ENCODE results near the gene NOX3. TPM values are rescaled to one million over a fixed set of nuclear protein-coding genes. Genes with fewer than 3 reads are reported as not detected.

Gene NOX3
- total and polyA plus RNA-seq, 3 experiments from 2014 or later = not detected

- H3K27me3 Mint-ChIP-seq = peaks cover 2 to 17% of the 10 kb centered on the region in 2 donors
- CTCF ChIA-PET = no interaction called here
These were observed 46.2 kb downstream of the NOX3 start for GRCh38 chr6:155409391-155409790.

GRCh38 chr6:155408981-155409380, 46.7 kb downstream of the NOX3 start:
- ChIA-PET POLR2A (no interaction called here), CTCF (no interaction called here)
- H3K4me1 ChIP-seq (ENCODE audit: insufficient read depth, low read length) = no peaks in the 10 kb centered on the region
- Mint-ChIP-seq H3K36me3 (peaks cover 0 to 1% (median 0%) of the 10 kb centered on the region in 3 donors), H3K27ac (no peak overlapping the region), H3K9me3 (no peaks in the 10 kb centered on the region), H3K27me3 (peaks cover 2 to 17% of the 10 kb centered on the region in 2 donors), H3K4me1 (no peaks in the 10 kb centered on the region), H3K4me3 (no peak overlapping the region)
- no peak overlapping the region for H3K27ac ChIP-seq (ENCODE audit: low read depth, low read length)
- peaks cover 4% of the 10 kb centered on the region for H3K27me3 ChIP-seq (ENCODE audit: insufficient read depth, low read length, poor library complexity, severe bottlenecking)
- no peaks in the 10 kb centered on the region for H3K9me3 ChIP-seq (ENCODE audit: low read length)
- H3K4me3 ChIP-seq (ENCODE audit: low read length) = no peak overlapping the region
- no peak for DNase-seq
- no peaks in the 10 kb centered on the region for H3K36me3 ChIP-seq (ENCODE audit: insufficient read depth, low read length)

More at GRCh38 chr6:155409391-155409790, 46.2 kb downstream of the NOX3 start:
- H3K4me1 Mint-ChIP-seq = no peaks in the 10 kb centered on the region
- no peaks in the 10 kb centered on the region for H3K9me3 Mint-ChIP-seq
- no peak for DNase-seq
- H3K4me1 ChIP-seq (ENCODE audit: insufficient read depth, low read length) = no peaks in the 10 kb centered on the region
- no peak overlapping the region for H3K27ac ChIP-seq (ENCODE audit: low read depth, low read length)
- no peak overlapping the region for H3K27ac Mint-ChIP-seq
- no peaks in the 10 kb centered on the region for H3K36me3 ChIP-seq (ENCODE audit: insufficient read depth, low read length)
- H3K4me3 ChIP-seq (ENCODE audit: low read length) = no peak overlapping the region
- peaks cover 4% of the 10 kb centered on the region for H3K27me3 ChIP-seq (ENCODE audit: insufficient read depth, low read length, poor library complexity, severe bottlenecking)
- POLR2A ChIA-PET = no interaction called here
- H3K36me3 Mint-ChIP-seq = peaks cover 0 to 1% (median 0%) of the 10 kb centered on the region in 3 donors
- H3K9me3 ChIP-seq (ENCODE audit: low read length) = no peaks in the 10 kb centered on the region
- H3K4me3 Mint-ChIP-seq = no peak overlapping the region

- POLR2A ChIA-PET = interaction anchor here (0.6 kb wide), 1 partner anchor 94 kb away, joined by 3 read pairs; the partner anchor contains the start of gene TFB1M
- H3K27me3 Mint-ChIP-seq = peaks cover 2 to 17% of the 10 kb centered on the region in 2 donors
- no peaks in the 10 kb centered on the region for H3K4me1 Mint-ChIP-seq
These were observed 47.4 kb downstream of the NOX3 start for GRCh38 chr6:155408231-155408630.

GRCh38 chr6:155406801-155407200, 48.8 kb downstream of the NOX3 start:
- H3K36me3 Mint-ChIP-seq = no peaks in the 10 kb centered on the region
- CTCF ChIA-PET = no interaction called here
- H3K4me3 ChIP-seq (ENCODE audit: low read length) = no peak overlapping the region
- no peaks in the 10 kb centered on the region for H3K9me3 ChIP-seq (ENCODE audit: low read length)
- no peak overlapping the region for H3K27ac ChIP-seq (ENCODE audit: low read depth, low read length)
- H3K27ac Mint-ChIP-seq = no peak overlapping the region
- no peaks in the 10 kb centered on the region for H3K9me3 Mint-ChIP-seq
- peaks cover 2 to 17% of the 10 kb centered on the region in 2 donors for H3K27me3 Mint-ChIP-seq
- H3K27me3 ChIP-seq (ENCODE audit: insufficient read depth, low read length, poor library complexity, severe bottlenecking) = peaks cover 4% of the 10 kb centered on the region
- no peaks in the 10 kb centered on the region for H3K4me1 ChIP-seq (ENCODE audit: insufficient read depth, low read length)
- POLR2A ChIA-PET = no interaction called here
- no peak overlapping the region for H3K4me3 Mint-ChIP-seq
- DNase-seq = no peak
- no peaks in the 10 kb centered on the region for H3K36me3 ChIP-seq (ENCODE audit: insufficient read depth, low read length)
- no peaks in the 10 kb centered on the region for H3K4me1 Mint-ChIP-seq

More at GRCh38 chr6:155408231-155408630, 47.4 kb downstream of the NOX3 start:
- no peak overlapping the region for H3K4me3 ChIP-seq (ENCODE audit: low read length)
- CTCF ChIA-PET = no interaction called here
- DNase-seq = no peak
- no peak overlapping the region for H3K27ac ChIP-seq (ENCODE audit: low read depth, low read length)
- H3K27me3 ChIP-seq (ENCODE audit: insufficient read depth, low read length, poor library complexity, severe bottlenecking) = peaks cover 4% of the 10 kb centered on the region
- no peaks in the 10 kb centered on the region for H3K36me3 ChIP-seq (ENCODE audit: insufficient read depth, low read length)
- peaks cover 0 to 1% (median 0%) of the 10 kb centered on the region in 3 donors for H3K36me3 Mint-ChIP-seq
- H3K4me1 ChIP-seq (ENCODE audit: insufficient read depth, low read length) = no peaks in the 10 kb centered on the region
- no peak overlapping the region for H3K4me3 Mint-ChIP-seq
- H3K9me3 ChIP-seq (ENCODE audit: low read length) = no peaks in the 10 kb centered on the region
- no peaks in the 10 kb centered on the region for H3K9me3 Mint-ChIP-seq
- H3K27ac Mint-ChIP-seq = no peak overlapping the region

GRCh38 chr6:155404937-155405336, 50.7 kb downstream of the NOX3 start:
- no peaks in the 10 kb centered on the region for H3K36me3 ChIP-seq (ENCODE audit: insufficient read depth, low read length)
- H3K4me3 ChIP-seq (ENCODE audit: low read length) = no peak overlapping the region
- POLR2A ChIA-PET = no interaction called here
- H3K27ac ChIP-seq (ENCODE audit: low read depth, low read length) = no peak overlapping the region
- Mint-ChIP-seq H3K4me1 (no peaks in the 10 kb centered on the region), H3K36me3 (no peaks in the 10 kb centered on the region), H3K27ac (no peak overlapping the region), H3K9me3 (no peaks in the 10 kb centered on the region), H3K27me3 (peaks cover 2 to 23% of the 10 kb centered on the region in 2 donors), H3K4me3 (no peak overlapping the region)
- peaks cover 4% of the 10 kb centered on the region for H3K27me3 ChIP-seq (ENCODE audit: insufficient read depth, low read length, poor library complexity, severe bottlenecking)
- CTCF ChIA-PET = no interaction called here
- DNase-seq = no peak
- H3K4me1 ChIP-seq (ENCODE audit: insufficient read depth, low read length) = no peaks in the 10 kb centered on the region
- H3K9me3 ChIP-seq (ENCODE audit: low read length) = no peaks in the 10 kb centered on the region

GRCh38 chr6:155402656-155403304, 52.9 kb downstream of the NOX3 start:
- no peak for DNase-seq
- peaks cover 2 to 20% of the 10 kb centered on the region in 2 donors for H3K27me3 Mint-ChIP-seq
- no peaks in the 10 kb centered on the region for H3K9me3 Mint-ChIP-seq
- CTCF ChIA-PET = no interaction called here
- H3K27ac ChIP-seq (ENCODE audit: low read depth, low read length) = no peak overlapping the region
- H3K36me3 ChIP-seq (ENCODE audit: insufficient read depth, low read length) = no peaks in the 10 kb centered on the region
- H3K27me3 ChIP-seq (ENCODE audit: insufficient read depth, low read length, poor library complexity, severe bottlenecking) = peaks cover 4% of the 10 kb centered on the region
- no peaks in the 10 kb centered on the region for H3K9me3 ChIP-seq (ENCODE audit: low read length)
- no peaks in the 10 kb centered on the region for H3K36me3 Mint-ChIP-seq
- POLR2A ChIA-PET = no interaction called here
- H3K4me1 ChIP-seq (ENCODE audit: insufficient read depth, low read length) = no peaks in the 10 kb centered on the region
- H3K27ac Mint-ChIP-seq = no peak overlapping the region
- no peak overlapping the region for H3K4me3 Mint-ChIP-seq
- no peak overlapping the region for H3K4me3 ChIP-seq (ENCODE audit: low read length)
- no peaks in the 10 kb centered on the region for H3K4me1 Mint-ChIP-seq

GRCh38 chr6:155400654-155400965, 55.0 kb downstream of the NOX3 start:
- DNase-seq = no peak

GRCh38 chr6:155399745-155400653, 55.6 kb downstream of the NOX3 start:
- no peak for DNase-seq
- Mint-ChIP-seq H3K27me3 (peaks cover under 1 to 9% of the 10 kb centered on the region in 2 donors), H3K4me1 (no peaks in the 10 kb centered on the region), H3K27ac (no peak overlapping the region), H3K9me3 (no peaks in the 10 kb centered on the region), H3K4me3 (no peak overlapping the region), H3K36me3 (no peaks in the 10 kb centered on the region)
- Histone ChIP-seq H3K36me3 (ENCODE audit: insufficient read depth, low read length) (no peaks in the 10 kb centered on the region), H3K27ac (ENCODE audit: low read depth, low read length) (no peak overlapping the region), H3K4me1 (ENCODE audit: insufficient read depth, low read length) (no peaks in the 10 kb centered on the region), H3K27me3 (ENCODE audit: insufficient read depth, low read length, poor library complexity, severe bottlenecking) (no peaks in the 10 kb centered on the region), H3K9me3 (ENCODE audit: low read length) (no peaks in the 10 kb centered on the region), H3K4me3 (ENCODE audit: low read length) (no peak overlapping the region)
- ChIA-PET CTCF (no interaction called here), POLR2A (interaction anchor here (0.6 kb wide), 1 partner anchor 14 kb away, joined by 3 read pairs; no protein-coding TSS in a partner anchor)

More at GRCh38 chr6:155400654-155400965, 55.0 kb downstream of the NOX3 start:
- H3K4me3 ChIP-seq (ENCODE audit: low read length) = no peak overlapping the region
- Mint-ChIP-seq H3K36me3 (no peaks in the 10 kb centered on the region), H3K4me1 (no peaks in the 10 kb centered on the region), H3K4me3 (no peak overlapping the region), H3K27ac (no peak overlapping the region), H3K9me3 (no peaks in the 10 kb centered on the region), H3K27me3 (peaks cover 2 to 15% of the 10 kb centered on the region in 2 donors)
- H3K27ac ChIP-seq (ENCODE audit: low read depth, low read length) = no peak overlapping the region
- no peaks in the 10 kb centered on the region for H3K36me3 ChIP-seq (ENCODE audit: insufficient read depth, low read length)
- H3K27me3 ChIP-seq (ENCODE audit: insufficient read depth, low read length, poor library complexity, severe bottlenecking) = no peaks in the 10 kb centered on the region
- no peaks in the 10 kb centered on the region for H3K4me1 ChIP-seq (ENCODE audit: insufficient read depth, low read length)
- CTCF ChIA-PET = no interaction called here
- no peaks in the 10 kb centered on the region for H3K9me3 ChIP-seq (ENCODE audit: low read length)
- POLR2A ChIA-PET = interaction anchor here (0.6 kb wide), 1 partner anchor 14 kb away, joined by 3 read pairs; no protein-coding TSS in a partner anchor
